ENCODE data around the gene NR4A3.
A peak's percentile ranks its signal among the peaks of the same experiment; 100 is the strongest.

NR4A3 gene

GRCh38 chr9:99813739-99814138 is 7.9 kb upstream of the NR4A3 start:
- Histone ChIP-seq H2AFZ (ENCODE audit: low read depth, low read length) (no peak overlapping the region), H2AK5ac (ENCODE audit: low read length, severe bottlenecking) (no peak overlapping the region), H4K8ac (ENCODE audit: low read length) (no peak overlapping the region), H2BK15ac (ENCODE audit: low read depth, poor library complexity, severe bottlenecking) (no peak overlapping the region), H3K36me3 (ENCODE audit: control insufficient read depth in 1 of 2, insufficient read depth in 2 of 2, low read depth in 1 of 2, low read length in 2 of 2) (no peaks in the 10 kb centered on the region), H3K4me1 (ENCODE audit: control insufficient read depth, insufficient read depth, low read depth, low read length) (peaks cover 2% of the 10 kb centered on the region), H3K14ac (ENCODE audit: low read length in 2 of 2) (no peak overlapping the region), H4K91ac (ENCODE audit: low read length) (no peak overlapping the region), H3K9me3 (ENCODE audit: control insufficient read depth, low read length) (no peaks in the 10 kb centered on the region), H3K27me3 (ENCODE audit: control insufficient read depth in 1 of 2, insufficient read depth in 1 of 2, low read length in 2 of 2) (no peaks in the 10 kb centered on the region), H3K18ac (ENCODE audit: low read depth in 1 of 2, low read length in 2 of 2) (no peak overlapping the region), H3K4me3 (ENCODE audit: insufficient read depth in 1 of 2, low read depth in 1 of 2, low read length in 2 of 2) (no peak overlapping the region), H2BK5ac (ENCODE audit: low read depth, low read length, poor library complexity, severe bottlenecking) (no peak overlapping the region), H3K9ac (ENCODE audit: low read length) (no peak overlapping the region), H3K23ac (ENCODE audit: low read length in 2 of 2) (no peak overlapping the region), H3K4me2 (ENCODE audit: low read length, poor library complexity, severe bottlenecking) (no peak overlapping the region), H3K4ac (ENCODE audit: low read depth in 1 of 2, low read length in 2 of 2) (no peak overlapping the region), H3K27ac (ENCODE audit: low read length, poor library complexity, severe bottlenecking) (no peak overlapping the region), H3K79me1 (replicated peaks; ENCODE audit: low read length, poor library complexity, severe bottlenecking) (peaks cover 7% of the 10 kb centered on the region), H2BK12ac (ENCODE audit: low read length in 2 of 2) (no peak overlapping the region), H2BK120ac (ENCODE audit: low read depth, low read length) (no peak overlapping the region)
- DNase-seq, result no peak
- 81% methylated on average over 7 of the region's 8 CpGs for WGBS

DNA sequence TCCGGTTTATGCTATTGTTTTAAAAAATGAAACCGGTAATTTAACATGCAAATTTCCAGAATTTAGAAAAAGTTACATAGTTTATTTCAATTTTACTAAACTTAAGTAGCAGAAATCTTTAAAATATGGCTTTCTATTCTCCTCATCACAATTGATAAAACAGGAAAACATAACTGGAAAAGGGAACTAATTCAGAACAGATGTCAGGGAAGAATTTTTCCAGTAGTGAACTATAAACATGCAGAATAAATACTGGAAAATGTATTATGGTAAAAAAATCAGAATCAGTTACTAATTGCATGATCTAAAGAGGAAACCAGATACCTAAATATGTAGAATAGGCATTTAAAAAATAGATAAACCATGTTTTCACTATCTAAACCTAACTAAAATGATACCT is 7.3 kb upstream of the NR4A3 start:
- no peak overlapping the region for H3K4me3 ChIP-seq (ENCODE audit: insufficient read depth in 1 of 2, low read depth in 1 of 2, low read length in 2 of 2)
- no peak overlapping the region for H2BK120ac ChIP-seq (ENCODE audit: low read depth, low read length)
- no peak overlapping the region for H3K23ac ChIP-seq (ENCODE audit: low read length in 2 of 2)
- no peak overlapping the region for H3K27ac ChIP-seq (ENCODE audit: low read length, poor library complexity, severe bottlenecking)
- peaks cover 2% of the 10 kb centered on the region for H3K4me1 ChIP-seq (ENCODE audit: control insufficient read depth, insufficient read depth, low read depth, low read length)
- H2AFZ ChIP-seq (ENCODE audit: low read depth, low read length), result no peak overlapping the region
- no peak overlapping the region for H2AK5ac ChIP-seq (ENCODE audit: low read length, severe bottlenecking)
- H3K4ac ChIP-seq (ENCODE audit: low read depth in 1 of 2, low read length in 2 of 2), result no peak overlapping the region
- H2BK12ac ChIP-seq (ENCODE audit: low read length in 2 of 2), result no peak overlapping the region
- no peaks in the 10 kb centered on the region for H3K36me3 ChIP-seq (ENCODE audit: control insufficient read depth in 1 of 2, insufficient read depth in 2 of 2, low read depth in 1 of 2, low read length in 2 of 2)
- no peak overlapping the region for H4K91ac ChIP-seq (ENCODE audit: low read length)
- H2BK15ac ChIP-seq (ENCODE audit: low read depth, poor library complexity, severe bottlenecking), result no peak overlapping the region
- DNase-seq, result no peak
- no peaks in the 10 kb centered on the region for H3K27me3 ChIP-seq (ENCODE audit: control insufficient read depth in 1 of 2, insufficient read depth in 1 of 2, low read length in 2 of 2)
- no peaks in the 10 kb centered on the region for H3K9me3 ChIP-seq (ENCODE audit: control insufficient read depth, low read length)
- no peak overlapping the region for H3K4me2 ChIP-seq (ENCODE audit: low read length, poor library complexity, severe bottlenecking)
- peaks cover 6% of the 10 kb centered on the region for H3K79me1 ChIP-seq (replicated peaks; ENCODE audit: low read length, poor library complexity, severe bottlenecking)
- H3K9ac ChIP-seq (ENCODE audit: low read length), result peak overlapping the region; percentile 40
- H4K8ac ChIP-seq (ENCODE audit: low read length), result no peak overlapping the region
- no peak overlapping the region for H3K18ac ChIP-seq (ENCODE audit: low read depth in 1 of 2, low read length in 2 of 2)
- H2BK5ac ChIP-seq (ENCODE audit: low read depth, low read length, poor library complexity, severe bottlenecking), result no peak overlapping the region
- no peak overlapping the region for H3K14ac ChIP-seq (ENCODE audit: low read length in 2 of 2)
- WGBS, result no CpG with 5 or more reads among the region's 2 CpGs

GRCh38 chr9:99816392-99816791 is 5.3 kb upstream of the NR4A3 start:
- peaks cover 11% of the 10 kb centered on the region for H3K4me1 ChIP-seq (ENCODE audit: control insufficient read depth, insufficient read depth, low read depth, low read length)
- H3K23ac ChIP-seq (ENCODE audit: low read length in 2 of 2), result no peak overlapping the region
- H3K9ac ChIP-seq (ENCODE audit: low read length), result no peak overlapping the region
- no peak overlapping the region for H4K91ac ChIP-seq (ENCODE audit: low read length)
- no peak overlapping the region for H3K4ac ChIP-seq (ENCODE audit: low read depth in 1 of 2, low read length in 2 of 2)
- no peak overlapping the region for H2BK5ac ChIP-seq (ENCODE audit: low read depth, low read length, poor library complexity, severe bottlenecking)
- WGBS, result 85% methylated on average over 2 of the region's 3 CpGs
- no peaks in the 10 kb centered on the region for H3K36me3 ChIP-seq (ENCODE audit: control insufficient read depth in 1 of 2, insufficient read depth in 2 of 2, low read depth in 1 of 2, low read length in 2 of 2)
- no peaks in the 10 kb centered on the region for H3K27me3 ChIP-seq (ENCODE audit: control insufficient read depth in 1 of 2, insufficient read depth in 1 of 2, low read length in 2 of 2)
- H4K8ac ChIP-seq (ENCODE audit: low read length), result no peak overlapping the region
- H2BK15ac ChIP-seq (ENCODE audit: low read depth, poor library complexity, severe bottlenecking), result no peak overlapping the region
- H3K27ac ChIP-seq (ENCODE audit: low read length, poor library complexity, severe bottlenecking), result no peak overlapping the region
- no peak overlapping the region for H2AFZ ChIP-seq (ENCODE audit: low read depth, low read length)
- H2BK120ac ChIP-seq (ENCODE audit: low read depth, low read length), result no peak overlapping the region
- no peak overlapping the region for H3K4me2 ChIP-seq (ENCODE audit: low read length, poor library complexity, severe bottlenecking)
- no peak overlapping the region for H3K4me3 ChIP-seq (ENCODE audit: insufficient read depth in 1 of 2, low read depth in 1 of 2, low read length in 2 of 2)
- no peak overlapping the region for H3K14ac ChIP-seq (ENCODE audit: low read length in 2 of 2)
- H2AK5ac ChIP-seq (ENCODE audit: low read length, severe bottlenecking), result no peak overlapping the region
- H2BK12ac ChIP-seq (ENCODE audit: low read length in 2 of 2), result no peak overlapping the region
- H3K9me3 ChIP-seq (ENCODE audit: control insufficient read depth, low read length), result no peaks in the 10 kb centered on the region
- H3K18ac ChIP-seq (ENCODE audit: low read depth in 1 of 2, low read length in 2 of 2), result no peak overlapping the region
- no peak for DNase-seq
- peaks cover 6% of the 10 kb centered on the region for H3K79me1 ChIP-seq (replicated peaks; ENCODE audit: low read length, poor library complexity, severe bottlenecking)

DNA sequence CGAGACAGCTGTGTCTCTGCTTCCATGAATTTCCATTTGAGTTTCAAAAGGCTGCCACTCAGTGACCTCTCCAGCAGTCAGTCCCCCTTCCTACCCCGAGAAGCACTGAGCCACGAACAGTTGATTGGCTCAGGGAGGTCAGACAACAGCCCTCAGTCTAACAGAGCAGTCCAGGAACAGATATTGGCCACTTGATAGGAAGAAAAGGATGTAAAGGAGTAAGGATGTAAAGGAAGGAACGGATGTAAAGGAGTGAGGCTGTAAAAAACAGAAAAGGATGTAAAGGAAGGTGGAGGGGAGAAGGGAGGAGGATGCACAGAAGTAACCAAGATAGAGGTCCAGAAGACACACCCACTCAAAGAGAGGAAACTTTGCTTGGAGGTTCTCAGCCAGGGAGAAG is 3.2 kb upstream of the NR4A3 start:
- H2BK15ac ChIP-seq (ENCODE audit: low read depth, poor library complexity, severe bottlenecking), result no peak overlapping the region
- no peak overlapping the region for H3K4ac ChIP-seq (ENCODE audit: low read depth in 1 of 2, low read length in 2 of 2)
- H4K8ac ChIP-seq (ENCODE audit: low read length), result no peak overlapping the region
- H4K91ac ChIP-seq (ENCODE audit: low read length), result no peak overlapping the region
- peak overlapping the region; percentile 96 for H3K9ac ChIP-seq (ENCODE audit: low read length)
- H2BK120ac ChIP-seq (ENCODE audit: low read depth, low read length), result no peak overlapping the region
- H3K36me3 ChIP-seq (ENCODE audit: control insufficient read depth in 1 of 2, insufficient read depth in 2 of 2, low read depth in 1 of 2, low read length in 2 of 2), result no peaks in the 10 kb centered on the region
- no peak overlapping the region for H2BK5ac ChIP-seq (ENCODE audit: low read depth, low read length, poor library complexity, severe bottlenecking)
- H3K4me1 ChIP-seq (ENCODE audit: control insufficient read depth, insufficient read depth, low read depth, low read length), result peaks cover 18% of the 10 kb centered on the region
- H3K4me2 ChIP-seq (ENCODE audit: low read length, poor library complexity, severe bottlenecking), result no peak overlapping the region
- peaks cover 4% of the 10 kb centered on the region for H3K79me1 ChIP-seq (replicated peaks; ENCODE audit: low read length, poor library complexity, severe bottlenecking)
- no peak overlapping the region for H3K23ac ChIP-seq (ENCODE audit: low read length in 2 of 2)
- DNase-seq, result peak; percentile 25
- no peak overlapping the region for H2AK5ac ChIP-seq (ENCODE audit: low read length, severe bottlenecking)
- no peak overlapping the region for H3K27ac ChIP-seq (ENCODE audit: low read length, poor library complexity, severe bottlenecking)
- H3K27me3 ChIP-seq (ENCODE audit: control insufficient read depth in 1 of 2, insufficient read depth in 1 of 2, low read length in 2 of 2), result peaks cover 0 to 4% of the 10 kb centered on the region in 2 experiments
- H3K14ac ChIP-seq (ENCODE audit: low read length in 2 of 2), result no peak overlapping the region
- H3K4me3 ChIP-seq (ENCODE audit: insufficient read depth in 1 of 2, low read depth in 1 of 2, low read length in 2 of 2), result peak overlapping the region in 1 of 2 experiments; percentile 89
- no peak overlapping the region for H2BK12ac ChIP-seq (ENCODE audit: low read length in 2 of 2)
- WGBS, result 43% methylated on average over 4 of the region's 4 CpGs
- no peak overlapping the region for H3K18ac ChIP-seq (ENCODE audit: low read depth in 1 of 2, low read length in 2 of 2)
- H2AFZ ChIP-seq (ENCODE audit: low read depth, low read length), result no peak overlapping the region
- no peaks in the 10 kb centered on the region for H3K9me3 ChIP-seq (ENCODE audit: control insufficient read depth, low read length)

Measured in mesenchymal stem cell (in vitro differentiated cells and primary cell).